Measurements from ENCODE around the gene KCNAB2.

GRCh38 chr1:6065093-6065858 lies 19.6 kb downstream of the KCNAB2 start:
- TF ChIP-seq CTCF (IDR thresholded peaks at IDR 0.05) (no peak), POLR2A (IDR thresholded peaks at IDR 0.05) (no peak)

All from lower leg skin (tissue), 3 donors.